NCI-H128 (cell line): ENCODE results near the gene EIF5A.

Experiments used
- DNase-seq: peaks from one replicate; lab custom pipeline; 2025; ENCODE audit not compliant: unreplicated experiment; lab: John Stamatoyannopoulos, UW

Gene EIF5A

GRCh38 chr17:7354262-7354843, 46.9 kb downstream of the EIF5A start:
- no peak for DNase-seq

- no peak for DNase-seq
Observed at GRCh38 chr17:7355053-7355452, 47.6 kb downstream of the EIF5A start, which contains the start of gene TMEM95. Gene TMEM95 (plus strand): TSS chr17:7355156. CDS start chr17:7355205, 49 bp downstream.

GRCh38 chr17:7355573-7355972, 48.1 kb downstream of the EIF5A start:
- DNase-seq: no peak

GRCh38 chr17:7356072-7356549, 48.7 kb downstream of the EIF5A start:
- peak; percentile 35 for DNase-seq

GRCh38 chr17:7356756-7357155, 49.3 kb downstream of the EIF5A start:
- no peak for DNase-seq

GRCh38 chr17:7357381-7357780, 50.0 kb downstream of the EIF5A start:
- DNase-seq: no peak

- no peak for DNase-seq
Observed at GRCh38 chr17:7361906-7362305, 54.5 kb downstream of the EIF5A start.
